Activated effector memory CD4-positive, alpha-beta T cell treated with Interleukin-2 at 50 U/mL for 16 hours (primary cell): Measurements from ENCODE around the gene ANKRD1.
"Not testable (repeated sequence)": the region's sequence is repeated elsewhere in the genome, so short reads cannot be mapped to it uniquely, and the experiment has no call there.

Source experiments
- DNase-seq: peaks from one replicate; pipeline ENCODE4 v3.0.0-alpha.2; 2020

Gene ANKRD1

GRCh38 chr10:90911133-90912051 lies 9.5 kb downstream of the ANKRD1 start:
- peak; percentile 0 for DNase-seq

GRCh38 chr10:90906596-90906995 lies 14.3 kb downstream of the ANKRD1 start:
- DNase-seq = no peak

- DNase-seq = no peak
These were observed 15.0 kb downstream of the ANKRD1 start for GRCh38 chr10:90905925-90906324.

GRCh38 chr10:90896916-90897315 lies 24.0 kb downstream of the ANKRD1 start:
- DNase-seq = not testable (repeated sequence)

- no peak for DNase-seq
These were observed 27.7 kb downstream of the ANKRD1 start for GRCh38 chr10:90893190-90893589.

- no peak for DNase-seq
These were observed 30.5 kb downstream of the ANKRD1 start for GRCh38 chr10:90890347-90890746.

- no peak for DNase-seq
These were observed 31.3 kb downstream of the ANKRD1 start for GRCh38 chr10:90889636-90890035.

- no peak for DNase-seq
These were observed 32.5 kb downstream of the ANKRD1 start for GRCh38 chr10:90888387-90888786.

GRCh38 chr10:90887555-90887954 lies 33.3 kb downstream of the ANKRD1 start:
- DNase-seq = no peak

- DNase-seq = no peak
These were observed 35.7 kb downstream of the ANKRD1 start for GRCh38 chr10:90885176-90885575.

GRCh38 chr10:90884431-90884830 lies 36.5 kb downstream of the ANKRD1 start:
- DNase-seq = no peak

- DNase-seq = not testable (repeated sequence)
These were observed 40.7 kb downstream of the ANKRD1 start for GRCh38 chr10:90880059-90880719.

- no peak for DNase-seq
These were observed 41.8 kb downstream of the ANKRD1 start for GRCh38 chr10:90879062-90879461.

GRCh38 chr10:90872648-90873020 lies 48.3 kb downstream of the ANKRD1 start:
- no peak for DNase-seq

GRCh38 chr10:90871766-90872647 lies 48.9 kb downstream of the ANKRD1 start, which contains the start of gene RPP30:
Gene RPP30, plus strand, starts transcription at chr10:90871974. Its CDS starts 13 bp downstream, at chr10:90871987.
- DNase-seq = peak; percentile 74

GRCh38 chr10:90871279-90871765 lies 49.6 kb downstream of the ANKRD1 start:
- peak; percentile 7 for DNase-seq

- DNase-seq = no peak
These were observed 54.8 kb downstream of the ANKRD1 start for GRCh38 chr10:90866050-90866598.

- no peak for DNase-seq
These were observed 55.5 kb downstream of the ANKRD1 start for GRCh38 chr10:90865401-90865800.

GRCh38 chr10:90862908-90863514 lies 57.9 kb downstream of the ANKRD1 start:
- no peak for DNase-seq
